ENCODE measurements around the gene GJA10.

Gene GJA10

DNA sequence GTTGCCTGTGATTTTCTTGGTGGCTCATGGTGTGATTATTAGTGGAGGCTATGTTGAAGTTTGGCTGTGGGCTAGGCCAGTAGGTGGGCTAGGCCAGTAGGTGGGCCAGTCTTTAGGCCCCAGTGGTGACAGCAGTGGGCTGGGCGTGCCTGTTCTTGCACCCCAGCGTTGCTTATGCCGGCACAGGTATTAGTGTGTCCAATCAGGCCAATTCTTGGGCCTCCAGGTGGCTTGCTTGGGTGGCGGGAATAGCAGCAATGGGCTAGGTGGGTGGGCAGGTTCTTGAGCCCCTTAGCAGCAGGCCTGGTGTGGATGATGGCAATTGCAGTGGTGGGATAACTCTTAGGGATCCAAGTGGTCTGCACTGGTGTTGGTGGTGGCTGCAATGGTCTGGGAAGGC, 22.9 kb downstream of the GJA10 start:
- no peak for DNase-seq (ENCODE audit: low spot score)

DNA sequence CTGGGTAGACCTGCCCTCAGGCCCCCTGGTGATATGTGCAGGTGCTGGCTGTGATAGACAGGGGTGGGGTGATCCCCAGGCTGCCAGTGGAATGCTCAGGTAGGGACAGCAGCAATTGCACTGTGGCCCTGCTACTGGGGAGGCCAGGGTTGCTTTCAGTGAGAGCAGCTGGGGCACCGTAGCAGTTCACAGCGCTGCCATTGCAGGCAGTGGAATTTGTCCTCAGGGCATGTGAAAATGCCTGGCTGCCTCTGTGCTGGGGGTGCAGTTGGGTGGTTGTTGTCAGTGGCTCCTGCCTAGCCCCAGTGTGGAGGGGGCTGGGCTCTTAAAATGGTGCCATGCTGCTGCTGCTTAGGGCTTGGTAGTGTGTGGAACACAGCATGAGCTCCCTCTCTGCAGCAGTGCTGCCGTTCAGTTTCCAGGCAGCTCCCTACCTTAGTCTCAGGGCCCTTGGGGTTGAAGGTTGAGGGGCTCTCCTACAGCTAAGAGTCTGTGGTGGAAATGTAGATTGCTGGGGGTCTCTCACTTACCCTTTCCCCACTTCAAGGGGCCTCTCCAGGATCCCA, 23.6 kb downstream of the GJA10 start:
- DNase-seq (ENCODE audit: low spot score): no peak

DNA sequence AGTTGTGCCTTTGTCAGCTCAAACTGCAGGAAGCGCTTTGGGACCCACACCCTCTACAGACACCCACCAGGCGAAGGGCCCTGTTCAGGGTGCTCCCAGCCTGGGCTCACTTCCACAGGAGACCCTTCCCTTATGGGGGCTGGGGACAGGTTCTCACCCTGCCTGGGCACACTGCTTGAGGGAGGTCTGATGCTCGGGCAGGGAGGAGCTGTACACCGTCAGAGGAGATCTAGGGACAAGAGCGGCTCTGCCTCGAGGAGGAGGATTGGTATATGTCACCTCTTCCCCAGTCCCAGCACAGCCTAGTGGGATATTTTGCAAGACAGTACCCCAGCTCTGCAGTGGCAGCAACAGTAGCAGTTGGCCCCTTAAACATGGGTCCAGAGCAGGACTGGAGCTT, 26.9 kb downstream of the GJA10 start:
- DNase-seq (ENCODE audit: low spot score): no peak

DNA sequence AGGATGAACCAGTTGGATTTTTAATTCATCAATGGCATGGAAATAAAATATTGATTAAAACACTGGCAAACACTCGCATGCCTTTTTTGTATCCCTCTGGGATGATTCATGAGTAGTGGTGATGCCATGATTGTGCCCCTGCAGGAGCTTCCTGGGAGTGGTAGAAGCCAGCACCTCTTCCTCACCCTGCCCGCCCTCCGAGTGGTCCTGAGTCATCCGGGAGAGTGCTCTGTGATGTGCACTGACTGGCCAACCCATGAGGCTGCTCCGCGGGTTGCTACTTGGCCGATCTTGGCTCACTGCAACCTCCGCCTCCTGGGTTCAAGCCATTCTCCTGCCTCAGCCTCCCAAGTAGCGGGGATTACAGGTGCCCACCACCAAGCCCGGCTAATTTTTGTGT, 27.4 kb downstream of the GJA10 start:
- DNase-seq (ENCODE audit: low spot score): no peak

DNA sequence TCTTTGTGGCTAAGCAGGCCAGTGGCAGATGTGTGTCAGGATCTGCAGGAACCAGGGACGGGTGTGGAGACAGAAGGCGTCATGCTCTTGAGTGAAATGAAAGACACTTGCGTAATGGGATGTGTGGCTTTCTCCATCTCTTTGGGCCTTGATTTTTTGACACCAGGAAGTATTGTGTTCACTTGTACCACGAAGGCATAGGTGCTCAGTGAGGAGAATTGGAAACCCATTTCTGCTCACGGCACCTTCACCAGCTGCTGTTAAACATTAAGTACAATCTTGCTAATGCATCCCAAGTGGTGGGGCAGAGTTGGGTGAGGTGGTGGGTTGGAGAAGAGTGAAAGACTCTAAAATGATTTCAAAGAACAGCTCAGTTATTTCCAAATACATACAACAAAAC, 30.0 kb downstream of the GJA10 start:
- DNase-seq (ENCODE audit: low spot score): no peak

DNA sequence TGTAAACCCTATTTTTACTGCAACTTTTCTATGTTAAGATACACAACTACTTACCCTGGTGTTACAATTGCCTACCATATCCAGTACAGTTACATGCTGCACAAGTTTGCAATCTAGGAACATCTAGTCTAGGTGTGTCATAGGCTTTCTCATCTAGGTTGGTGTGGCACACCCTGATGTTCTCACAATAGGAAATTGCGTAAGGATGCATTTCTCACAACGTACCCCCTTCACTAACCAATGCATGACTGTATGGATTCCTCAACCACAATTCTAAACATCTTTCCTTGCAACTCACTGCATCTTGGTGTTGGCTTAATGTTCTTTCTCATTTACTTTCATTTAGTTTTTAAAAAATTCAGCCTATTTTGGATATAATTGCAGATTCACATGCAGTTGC, 31.6 kb downstream of the GJA10 start:
- no peak for DNase-seq (ENCODE audit: low spot score)

DNA sequence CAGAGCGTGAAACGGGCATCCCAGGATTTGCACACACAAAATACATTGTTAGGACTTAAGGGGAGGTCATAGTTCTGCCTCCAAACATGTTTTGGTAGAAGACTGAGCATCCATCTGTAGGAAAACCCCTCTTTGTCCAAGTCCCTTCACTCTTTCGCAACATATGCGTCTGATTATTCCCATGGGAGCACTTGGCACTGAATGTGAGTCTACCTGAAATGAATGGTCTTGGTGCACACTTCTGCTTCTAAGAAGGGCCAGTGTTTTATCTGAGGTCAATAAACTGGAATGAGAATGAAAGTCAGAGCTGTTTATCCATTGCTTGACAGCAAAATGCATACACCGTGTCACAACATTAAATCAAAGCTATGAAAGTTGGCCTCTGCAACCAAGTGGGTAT, 33.0 kb downstream of the GJA10 start:
- DNase-seq (ENCODE audit: low spot score): no peak

DNA sequence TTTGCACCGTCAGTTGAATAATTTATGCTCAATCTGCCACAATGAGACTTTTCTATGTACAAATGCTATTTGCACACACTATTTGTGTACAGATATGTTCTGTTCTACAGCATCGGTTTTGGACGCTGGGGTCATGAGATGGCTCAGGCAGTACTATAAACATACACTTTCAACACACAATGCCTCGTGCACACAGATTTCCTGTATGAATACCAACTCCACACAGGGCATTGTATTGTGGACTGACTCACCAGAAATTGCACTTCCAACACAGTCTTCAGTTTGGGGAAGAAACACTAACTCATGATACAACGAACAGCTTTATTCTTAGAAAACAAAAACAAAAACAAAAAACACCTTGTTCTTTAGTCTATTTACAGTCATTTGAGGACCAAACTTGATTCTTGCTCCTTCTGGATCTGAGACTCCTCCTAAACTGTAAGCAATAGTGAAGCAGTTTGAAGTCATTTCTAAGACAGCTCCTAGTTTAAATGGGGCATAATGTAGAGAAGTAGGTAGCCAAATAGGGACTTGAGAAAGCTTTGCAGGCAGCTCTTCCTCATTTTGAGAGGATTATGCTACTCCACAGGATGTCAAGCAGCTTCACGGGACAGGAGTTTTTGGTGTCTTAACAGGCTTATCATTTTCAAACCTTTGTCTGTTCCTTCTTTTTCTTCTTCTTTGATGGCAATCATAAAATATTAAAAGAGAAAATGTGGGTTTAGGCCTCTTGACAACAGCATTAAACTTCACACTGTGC, 33.7 kb downstream of the GJA10 start:
- DNase-seq (ENCODE audit: low spot score): no peak

DNA sequence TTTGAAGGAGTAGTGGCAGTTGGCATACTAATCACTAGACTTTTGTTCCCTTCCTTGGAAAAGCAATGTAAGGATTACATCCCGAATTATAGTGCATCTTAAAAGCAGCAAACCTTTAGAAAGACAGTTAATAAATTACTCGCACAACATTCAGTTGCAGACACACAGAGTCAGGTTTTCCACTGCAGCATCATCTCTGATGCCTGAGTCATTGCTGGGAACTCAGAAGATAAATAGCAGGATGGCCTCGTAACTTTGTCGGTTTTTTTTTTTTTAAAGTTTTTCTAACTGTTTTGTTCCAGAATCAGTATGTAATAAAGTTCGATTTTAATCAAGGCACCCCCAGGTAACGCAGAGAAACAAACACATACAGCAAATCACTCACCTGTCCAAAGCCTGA, 34.3 kb downstream of the GJA10 start:
- DNase-seq (ENCODE audit: low spot score): no peak

DNA sequence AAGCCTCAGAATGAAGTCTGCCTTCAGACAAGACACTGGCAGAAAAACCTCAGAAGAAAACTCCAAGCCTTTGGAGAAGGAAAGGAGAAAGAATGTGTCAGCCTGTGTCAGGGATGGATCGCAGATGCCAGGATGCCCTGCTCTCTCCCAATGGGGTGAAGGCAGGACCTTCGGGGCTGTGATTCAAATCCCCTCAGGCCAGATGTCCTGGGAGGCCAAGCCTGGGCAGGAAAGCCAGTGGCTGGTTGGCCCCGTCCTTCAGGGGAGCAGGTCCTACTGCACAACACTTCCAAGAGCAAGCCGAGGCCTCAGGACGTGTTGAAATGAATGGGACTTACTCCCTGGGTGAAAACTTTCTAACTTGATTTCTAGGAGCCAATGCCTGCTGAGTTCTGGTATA, 36.5 kb downstream of the GJA10 start:
- DNase-seq (ENCODE audit: low spot score): no peak

DNA sequence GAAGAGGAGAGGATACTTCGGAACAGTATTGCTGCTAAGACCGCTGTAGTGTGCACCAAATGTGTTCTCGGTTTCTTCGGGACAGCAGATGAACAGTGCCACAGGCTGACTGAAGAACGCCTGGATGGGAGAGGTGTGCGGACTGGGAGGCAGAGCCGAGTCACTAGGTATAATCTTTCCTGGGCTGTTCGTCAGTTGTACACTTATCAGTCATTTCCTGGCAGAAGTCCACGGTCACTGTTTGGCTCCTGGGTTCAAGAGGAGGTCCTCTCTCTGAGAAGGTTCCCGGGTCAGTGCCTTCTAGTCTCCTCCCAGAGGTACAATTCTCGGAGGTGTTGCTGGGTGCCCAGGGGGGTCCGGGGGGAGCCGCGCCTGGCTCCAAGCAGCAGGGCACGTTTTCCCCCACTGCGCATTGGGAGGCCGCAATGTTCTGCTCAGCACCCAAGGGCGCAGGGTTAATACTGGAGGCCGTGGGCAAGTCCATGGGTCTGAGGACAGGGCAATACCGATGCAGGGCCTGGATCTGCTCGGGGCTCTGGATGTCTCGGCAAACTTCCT, 38.1 kb downstream of the GJA10 start:
- DNase-seq (ENCODE audit: low spot score): no peak

DNA sequence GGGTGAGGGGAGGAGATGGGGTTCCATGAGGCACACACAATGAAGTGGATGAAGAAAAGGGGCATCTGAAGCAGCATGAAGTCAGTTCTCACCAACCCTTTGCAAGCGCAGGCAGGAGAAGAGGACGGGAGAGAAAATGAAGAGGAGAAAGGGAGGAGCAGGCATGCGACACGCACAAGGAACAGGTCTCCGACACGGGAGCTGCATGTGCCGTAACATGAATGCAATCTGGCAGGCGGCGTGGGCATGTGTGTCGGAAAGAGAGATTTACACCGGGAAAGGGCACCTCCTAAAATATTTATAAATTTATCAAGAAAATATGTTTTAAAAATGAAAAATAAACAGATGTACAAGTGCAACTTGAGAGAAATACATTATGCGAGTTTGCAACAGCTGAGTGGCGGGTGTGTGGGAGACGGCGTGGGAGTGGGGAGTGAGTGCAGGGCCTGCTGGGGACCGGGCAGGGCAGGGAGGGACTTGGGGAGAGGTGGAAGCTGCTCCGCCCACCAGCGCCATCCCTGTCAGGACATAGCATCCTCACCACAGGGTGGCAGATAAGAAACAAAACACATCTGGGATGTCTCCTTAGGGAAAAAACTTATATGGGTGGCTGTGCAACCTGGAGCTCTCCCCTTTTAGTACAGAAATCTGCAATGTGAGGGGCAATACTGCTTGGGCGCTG, 40.6 kb downstream of the GJA10 start:
- DNase-seq (ENCODE audit: low spot score): no peak

DNA sequence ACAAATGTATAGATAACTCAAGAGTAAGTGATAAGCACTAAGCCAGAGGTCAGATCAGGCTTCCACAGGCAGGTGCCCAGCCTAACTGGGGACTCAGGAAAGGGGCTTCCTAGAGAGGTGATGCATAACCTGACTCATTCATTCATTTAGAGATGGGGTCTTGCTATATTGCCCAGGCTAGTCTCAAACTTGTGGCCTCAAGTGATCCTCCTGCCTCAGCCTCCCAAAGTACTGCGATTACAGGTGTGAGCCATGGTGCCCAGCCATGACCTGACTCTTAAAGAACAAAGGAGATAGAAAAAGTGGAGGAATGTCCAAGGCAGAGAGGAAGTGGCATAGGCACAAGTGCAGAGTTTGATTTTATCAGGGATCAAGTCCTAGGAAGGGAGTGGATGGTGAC, 41.9 kb downstream of the GJA10 start:
- DNase-seq (ENCODE audit: low spot score): no peak

DNA sequence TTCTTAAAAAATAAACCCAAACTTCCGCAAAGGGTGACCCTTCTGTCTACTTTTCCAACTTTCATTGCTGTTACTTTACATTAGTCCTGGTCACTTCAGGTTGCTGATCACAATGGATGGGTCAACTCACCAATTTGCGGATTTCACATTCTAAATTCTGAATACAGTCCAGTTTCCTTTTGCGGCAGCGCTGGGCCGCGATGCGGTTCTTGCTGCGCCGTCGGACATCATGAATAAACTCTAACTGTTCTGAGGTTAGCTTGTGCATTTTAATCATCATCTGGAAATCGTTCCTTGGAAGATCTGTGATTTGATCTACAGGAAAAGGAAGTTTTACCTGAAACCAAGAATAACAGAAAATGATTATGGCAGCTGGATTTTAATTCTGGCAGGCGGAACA, 43.7 kb downstream of the GJA10 start:
- DNase-seq (ENCODE audit: low spot score): no peak

DNA sequence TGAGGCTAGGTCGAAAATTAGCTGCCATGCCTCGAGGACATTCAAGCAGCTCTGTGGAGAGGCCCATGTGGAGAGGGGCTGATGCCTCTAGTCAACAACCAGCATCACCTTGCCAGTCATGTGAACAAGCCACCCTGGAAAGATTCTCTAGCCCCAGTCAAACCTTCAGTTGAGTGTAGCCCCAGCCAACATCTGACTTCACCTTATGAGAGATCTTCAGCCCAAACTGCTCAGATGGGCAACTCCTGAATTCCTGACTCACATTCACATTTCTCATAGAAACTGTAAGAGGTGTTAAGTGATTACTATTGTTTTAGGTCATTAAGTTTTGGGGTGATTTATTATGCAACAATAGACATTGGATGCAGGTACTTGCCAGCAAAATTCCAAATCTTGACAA, 44.9 kb downstream of the GJA10 start:
- DNase-seq (ENCODE audit: low spot score): no peak

DNA sequence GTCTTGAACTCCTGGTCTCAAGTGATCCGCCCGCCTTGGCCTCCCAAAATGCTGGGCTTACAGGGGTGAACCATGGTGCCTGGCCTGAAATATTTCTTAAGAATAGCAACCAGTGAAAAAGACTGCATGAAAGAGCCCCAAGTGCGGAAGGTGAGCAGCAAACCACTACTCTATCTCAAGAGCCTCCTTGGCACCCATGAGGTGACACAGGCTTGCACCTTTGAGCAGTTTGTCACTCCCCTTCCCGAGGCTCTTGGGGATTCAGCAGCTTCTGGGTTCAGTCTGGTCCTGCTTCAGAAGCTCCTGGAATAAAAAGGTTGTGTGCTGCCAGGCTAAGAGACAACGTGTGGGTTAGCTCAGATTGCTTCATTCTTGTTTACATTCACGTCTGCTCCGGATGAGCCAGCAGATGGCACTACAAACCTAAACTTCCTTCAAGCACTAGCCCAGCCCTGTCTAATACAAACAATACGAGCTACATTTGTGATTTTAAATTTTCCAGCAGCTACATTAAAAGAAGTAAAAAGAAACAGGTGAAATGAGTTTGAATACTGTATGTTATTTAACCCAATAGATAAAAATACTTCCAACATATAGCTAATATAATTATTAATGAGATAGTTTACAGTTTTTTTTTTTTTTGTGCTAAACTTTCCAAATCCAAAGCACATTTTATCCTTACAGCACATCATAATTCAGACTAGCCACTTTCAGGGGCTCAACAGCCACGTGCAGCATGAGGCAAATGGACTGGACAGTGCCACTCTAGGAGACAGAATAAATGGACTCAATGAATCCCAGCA, 46.2 kb downstream of the GJA10 start:
- peak; percentile 77 for DNase-seq (ENCODE audit: low spot score)

DNA sequence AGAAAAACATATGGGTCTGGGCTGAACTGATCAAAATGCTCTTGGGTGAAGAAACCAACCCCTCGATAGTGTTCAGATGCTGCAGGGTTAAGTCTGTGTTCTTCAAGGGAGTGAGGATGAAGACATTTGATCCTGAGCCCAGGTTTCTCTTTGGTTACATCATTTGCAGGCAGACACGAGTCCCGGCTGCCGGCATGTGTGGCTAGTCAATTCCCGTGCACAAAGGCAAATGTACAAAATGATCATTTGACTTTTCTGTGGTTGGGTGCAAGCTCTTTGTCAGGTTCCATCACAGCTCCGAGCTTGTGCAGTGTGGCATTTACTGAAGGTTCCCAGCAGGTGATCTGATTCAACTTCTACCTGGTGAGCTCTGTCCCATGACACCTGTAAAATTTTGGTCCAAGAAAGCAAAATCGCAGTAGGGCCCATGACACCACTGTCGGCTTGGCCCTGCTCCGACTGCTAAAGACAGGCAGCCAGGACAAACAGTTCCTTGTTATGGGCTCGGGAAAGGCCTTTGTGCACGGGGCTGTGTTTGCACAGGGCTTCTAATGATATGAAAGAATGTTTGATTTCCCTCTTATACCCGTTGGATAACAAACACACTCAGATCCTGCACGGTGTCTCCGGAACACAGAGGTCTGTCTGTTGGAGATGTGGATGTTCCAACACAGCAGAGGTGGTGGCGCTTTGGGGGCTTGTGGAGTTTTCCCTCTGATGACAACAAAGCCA, 46.9 kb downstream of the GJA10 start:
- no peak for DNase-seq (ENCODE audit: low spot score)

DNA sequence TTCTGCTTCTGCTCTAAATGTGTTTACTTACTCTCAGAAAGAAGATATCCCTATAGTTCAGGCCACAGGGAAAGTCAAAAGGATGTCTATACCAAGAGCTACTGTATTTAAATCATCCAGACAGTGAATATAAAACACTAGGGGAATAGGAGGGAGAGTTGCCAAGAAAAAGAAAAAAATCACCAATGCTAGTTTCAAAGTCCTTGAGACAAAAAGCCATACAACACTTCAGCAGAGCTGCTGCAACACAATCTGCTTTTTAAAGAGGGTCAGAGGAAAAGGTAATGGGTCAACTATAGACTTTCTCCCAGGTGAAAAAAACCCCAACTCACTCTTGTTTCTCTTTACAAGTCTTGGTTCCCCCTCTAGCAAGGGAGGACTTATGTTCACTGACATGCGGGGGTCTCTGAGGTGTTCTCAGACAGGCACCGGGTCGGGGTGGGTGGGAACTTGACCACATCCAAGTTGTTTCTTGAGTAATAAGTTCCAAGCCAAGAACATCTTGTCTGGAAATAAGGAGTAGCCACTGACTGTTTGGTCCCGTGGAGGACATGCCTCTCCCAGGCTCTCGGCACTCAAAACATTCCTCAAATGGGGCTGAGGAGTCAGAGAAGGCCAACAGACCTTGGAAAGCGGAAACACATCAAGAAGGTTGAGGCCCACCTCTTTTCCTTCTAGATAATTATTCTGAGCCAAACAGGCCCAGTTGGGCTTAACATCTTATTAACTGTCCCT, 47.7 kb downstream of the GJA10 start:
- DNase-seq (ENCODE audit: low spot score): no peak

DNA sequence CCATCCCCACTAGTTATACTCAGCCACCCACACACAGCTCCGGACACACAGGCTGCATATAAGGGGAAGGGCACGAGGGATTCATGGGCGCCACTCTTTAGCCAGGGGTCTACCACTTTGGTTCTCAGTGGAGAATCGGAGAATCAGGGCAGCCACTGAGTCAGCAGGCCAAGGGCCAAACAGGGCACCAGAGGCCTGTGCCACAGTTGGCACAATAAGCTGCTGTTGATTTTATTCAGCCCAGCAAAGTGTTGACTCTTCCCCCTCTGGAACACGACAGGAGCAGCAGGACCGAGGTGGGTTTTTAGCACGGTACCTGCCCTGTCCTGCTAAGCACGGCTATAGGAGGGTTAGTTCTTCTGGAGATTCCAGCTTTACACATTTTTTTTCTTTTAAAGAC, 48.3 kb downstream of the GJA10 start:
- no peak for DNase-seq (ENCODE audit: low spot score)

DNA sequence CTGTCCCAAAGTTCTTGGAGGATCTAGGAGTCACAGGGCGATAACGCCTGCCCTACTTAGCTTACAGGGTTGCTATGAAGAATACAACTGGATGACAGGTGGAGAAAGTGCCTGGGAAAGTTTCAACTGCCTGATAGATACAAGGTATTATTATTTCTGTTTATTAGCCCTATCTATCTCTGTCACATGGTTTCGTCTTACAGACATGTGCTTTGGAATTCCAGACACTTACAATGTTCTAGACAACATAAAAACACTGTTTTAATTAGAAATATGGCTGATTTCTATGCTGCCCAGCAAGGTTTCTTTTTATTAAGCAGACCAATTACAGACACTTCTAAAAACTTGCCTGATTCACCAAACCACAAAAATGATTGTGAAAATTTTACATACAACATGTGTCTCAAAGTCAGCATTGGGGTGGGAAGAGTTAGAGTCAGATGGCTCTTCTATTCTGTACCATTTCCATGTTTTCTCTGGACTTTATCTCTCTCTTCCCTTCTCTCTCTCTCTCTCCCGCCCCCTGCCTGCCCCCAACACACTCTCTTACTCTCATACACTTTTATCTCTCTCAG, 50.0 kb downstream of the GJA10 start:
- DNase-seq (ENCODE audit: low spot score): no peak
